ENCODE measurements around the gene ADNP2. TPM values are rescaled to one million over a fixed set of nuclear protein-coding genes. Genes with fewer than 3 reads are reported as not detected.

The ADNP2 gene
- total RNA-seq, 2 experiments from 2014 or later, result 23.2 to 24.4 TPM

GRCh38 chr18:80088823-80089222 lies 20.2 kb upstream of the ADNP2 start:
- Mint-ChIP-seq H3K4me3 (no peak overlapping the region), H3K27me3 (peaks cover 5% of the 10 kb centered on the region), H3K27ac (no peak overlapping the region), H3K9me3 (peaks cover 25% of the 10 kb centered on the region), H3K36me3 (peaks cover 1% of the 10 kb centered on the region), H3K4me1 (no peaks in the 10 kb centered on the region)
- DNase-seq, result no peak
- ATAC-seq (ENCODE audit: low read depth), result no peak
- POLR2A ChIA-PET, result no interaction called here

GRCh38 chr18:80095414-80095813 lies 13.6 kb upstream of the ADNP2 start:
- POLR2A ChIA-PET, result no interaction called here
- ATAC-seq (ENCODE audit: low read depth) (no peak), DNase-seq (no peak)
- H3K9me3 Mint-ChIP-seq, result peaks cover 9% of the 10 kb centered on the region
- no peaks in the 10 kb centered on the region for H3K27me3 Mint-ChIP-seq
- no peaks in the 10 kb centered on the region for H3K4me1 Mint-ChIP-seq
- H3K27ac Mint-ChIP-seq, result no peak overlapping the region
- H3K4me3 Mint-ChIP-seq, result no peak overlapping the region
- H3K36me3 Mint-ChIP-seq, result no peaks in the 10 kb centered on the region

GRCh38 chr18:80096032-80096565 lies 13.0 kb upstream of the ADNP2 start:
- no peaks in the 10 kb centered on the region for H3K4me1 Mint-ChIP-seq
- no peak for ATAC-seq (ENCODE audit: low read depth)
- POLR2A ChIA-PET, result no interaction called here

GRCh38 chr18:80097201-80097600 lies 11.9 kb upstream of the ADNP2 start:
- no peak for ATAC-seq (ENCODE audit: low read depth)
- Mint-ChIP-seq H3K9me3 (peaks cover 1% of the 10 kb centered on the region), H3K27ac (no peak overlapping the region), H3K27me3 (no peaks in the 10 kb centered on the region), H3K36me3 (no peaks in the 10 kb centered on the region), H3K4me3 (no peak overlapping the region), H3K4me1 (no peaks in the 10 kb centered on the region)
- POLR2A ChIA-PET, result no interaction called here
- DNase-seq, result no peak

More at GRCh38 chr18:80096032-80096565, 13.0 kb upstream of the ADNP2 start:
- H3K27me3 Mint-ChIP-seq, result no peaks in the 10 kb centered on the region
- no peak overlapping the region for H3K4me3 Mint-ChIP-seq
- no peaks in the 10 kb centered on the region for H3K36me3 Mint-ChIP-seq
- no peak overlapping the region for H3K27ac Mint-ChIP-seq
- peaks cover 6% of the 10 kb centered on the region for H3K9me3 Mint-ChIP-seq
- DNase-seq, result no peak

GRCh38 chr18:80103231-80103630 lies 5.8 kb upstream of the ADNP2 start:
- H3K4me1 Mint-ChIP-seq, result no peaks in the 10 kb centered on the region
- H3K4me3 Mint-ChIP-seq, result no peak overlapping the region
- POLR2A ChIA-PET, result no interaction called here
- H3K27me3 Mint-ChIP-seq, result peaks cover 2% of the 10 kb centered on the region
- H3K9me3 Mint-ChIP-seq, result peaks cover 1% of the 10 kb centered on the region
- H3K27ac Mint-ChIP-seq, result no peak overlapping the region
- DNase-seq (no peak), ATAC-seq (ENCODE audit: low read depth) (no peak)
- H3K36me3 Mint-ChIP-seq, result no peaks in the 10 kb centered on the region

- Mint-ChIP-seq H3K4me3 (no peak overlapping the region), H3K4me1 (peaks cover 4% of the 10 kb centered on the region), H3K9me3 (peaks cover 1% of the 10 kb centered on the region), H3K27ac (no peak overlapping the region), H3K36me3 (no peaks in the 10 kb centered on the region), H3K27me3 (peaks cover 2% of the 10 kb centered on the region)
- ATAC-seq (ENCODE audit: low read depth) (no peak), DNase-seq (no peak)
- POLR2A ChIA-PET, result no interaction called here
Observed at GRCh38 chr18:80104364-80104779, 4.7 kb upstream of the ADNP2 start.

- no peak for ATAC-seq (ENCODE audit: low read depth)
- peaks cover 8% of the 10 kb centered on the region for H3K4me1 Mint-ChIP-seq
- peaks cover 3% of the 10 kb centered on the region for H3K36me3 Mint-ChIP-seq
- POLR2A ChIA-PET, result no interaction called here
- peaks cover 2% of the 10 kb centered on the region for H3K27me3 Mint-ChIP-seq
- no peak for DNase-seq
- H3K4me3 Mint-ChIP-seq, result no peak overlapping the region
- no peak overlapping the region for H3K27ac Mint-ChIP-seq
- H3K9me3 Mint-ChIP-seq, result no peaks in the 10 kb centered on the region
Observed at GRCh38 chr18:80105369-80106167, 3.5 kb upstream of the ADNP2 start.

GRCh38 chr18:80106482-80107051 lies 2.5 kb upstream of the ADNP2 start:
- Mint-ChIP-seq H3K36me3 (peaks cover 5% of the 10 kb centered on the region), H3K9me3 (no peaks in the 10 kb centered on the region), H3K27ac (no peak overlapping the region), H3K4me1 (peaks cover 14% of the 10 kb centered on the region), H3K4me3 (no peak overlapping the region), H3K27me3 (peaks cover 2% of the 10 kb centered on the region)
- POLR2A ChIA-PET, result no interaction called here
- ATAC-seq (ENCODE audit: low read depth), result no peak
- no peak for DNase-seq

GRCh38 chr18:80107426-80107825 lies 1.6 kb upstream of the ADNP2 start:
- H3K36me3 Mint-ChIP-seq, result peaks cover 7% of the 10 kb centered on the region
- POLR2A ChIA-PET, result no interaction called here
- peaks cover 2% of the 10 kb centered on the region for H3K27me3 Mint-ChIP-seq
- no peak overlapping the region for H3K4me3 Mint-ChIP-seq
- H3K9me3 Mint-ChIP-seq, result no peaks in the 10 kb centered on the region
- peaks cover 17% of the 10 kb centered on the region for H3K4me1 Mint-ChIP-seq
- ATAC-seq (ENCODE audit: low read depth) (no peak), DNase-seq (no peak)
- no peak overlapping the region for H3K27ac Mint-ChIP-seq

- POLR2A ChIA-PET, result interaction anchor here (1.3 kb wide), 1 partner anchor 74 kb away, joined by 8 read pairs; the partner anchor contains the start of gene RBFA
- Mint-ChIP-seq H3K27ac (no peak overlapping the region), H3K36me3 (peaks cover 11% of the 10 kb centered on the region)
Observed at GRCh38 chr18:80108121-80108536, 933 bp upstream of the ADNP2 start.

GRCh38 chr18:80109676-80110078 lies 615 bp downstream of the ADNP2 start:
- Mint-ChIP-seq H3K9me3 (no peaks in the 10 kb centered on the region), H3K27me3 (no peaks in the 10 kb centered on the region), H3K36me3 (peaks cover 17% of the 10 kb centered on the region), H3K4me3 (peak overlapping the region; percentile 75), H3K4me1 (peaks cover 29% of the 10 kb centered on the region), H3K27ac (peak overlapping the region; percentile 91)
- ATAC-seq (ENCODE audit: low read depth), result peak; percentile 34
- POLR2A ChIA-PET, result interaction anchor here (0.6 to 0.9 kb wide), 2 partner anchors 19 to 76 kb away, joined by 3 to 4 read pairs; partner anchors contain the start of gene RBFA
- DNase-seq, result peak; percentile 69

More at GRCh38 chr18:80108121-80108536, 933 bp upstream of the ADNP2 start:
- H3K4me3 Mint-ChIP-seq, result no peak overlapping the region
- peaks cover 2% of the 10 kb centered on the region for H3K27me3 Mint-ChIP-seq
- H3K9me3 Mint-ChIP-seq, result no peaks in the 10 kb centered on the region
- ATAC-seq (ENCODE audit: low read depth), result no peak
- DNase-seq, result peak; percentile 32
- H3K4me1 Mint-ChIP-seq, result peaks cover 22% of the 10 kb centered on the region

- DNase-seq (no peak), ATAC-seq (ENCODE audit: low read depth) (no peak)
- H3K36me3 Mint-ChIP-seq, result peaks cover 25% of the 10 kb centered on the region
- peaks cover 38% of the 10 kb centered on the region for H3K4me1 Mint-ChIP-seq
- no peaks in the 10 kb centered on the region for H3K9me3 Mint-ChIP-seq
- POLR2A ChIA-PET, result interaction anchor here (0.6 kb wide), 1 partner anchor 31 kb away, joined by 3 read pairs; no protein-coding TSS in a partner anchor
- no peaks in the 10 kb centered on the region for H3K27me3 Mint-ChIP-seq
- H3K4me3 Mint-ChIP-seq, result no peak overlapping the region
- no peak overlapping the region for H3K27ac Mint-ChIP-seq
Observed at GRCh38 chr18:80112624-80113248, 3.7 kb downstream of the ADNP2 start.

GRCh38 chr18:80115035-80115434 lies 6.0 kb downstream of the ADNP2 start:
- Mint-ChIP-seq H3K27me3 (no peaks in the 10 kb centered on the region), H3K27ac (no peak overlapping the region), H3K4me3 (no peak overlapping the region), H3K36me3 (peaks cover 37% of the 10 kb centered on the region), H3K9me3 (no peaks in the 10 kb centered on the region), H3K4me1 (peaks cover 34% of the 10 kb centered on the region)
- POLR2A ChIA-PET, result no interaction called here
- no peak for ATAC-seq (ENCODE audit: low read depth)
- no peak for DNase-seq

Data from activated naive CD8-positive, alpha-beta T cell treated with anti-CD3 and anti-CD28 coated beads, Interleukin-2, amount 10 ng/mL, durations not matched to agents 7 days and 5 days (primary cell).